PC-3 (cell line): Measurements from ENCODE around the gene MYO16.

Experiments
- EZH2 ChIP-seq: fragments of 300-600 bp; sonication (generic); IDR thresholded peaks from one replicate; pipeline ENCODE4 v1.6.1; 2017; ENCODE audit warnings: antibody characterized with exemption, mild to moderate bottlenecking, low read length; ENCODE audit not compliant: unreplicated experiment
- TF ChIP-seq, protein P1 (sequence below): fragments of 300-600 bp; sonication (generic); conservative IDR thresholded peaks from 2 replicates; pipeline ENCODE4 v1.5.1; 2017; ENCODE audit warnings: antibody characterized with exemption, low read depth, mild to moderate bottlenecking, low read length

DNA sequence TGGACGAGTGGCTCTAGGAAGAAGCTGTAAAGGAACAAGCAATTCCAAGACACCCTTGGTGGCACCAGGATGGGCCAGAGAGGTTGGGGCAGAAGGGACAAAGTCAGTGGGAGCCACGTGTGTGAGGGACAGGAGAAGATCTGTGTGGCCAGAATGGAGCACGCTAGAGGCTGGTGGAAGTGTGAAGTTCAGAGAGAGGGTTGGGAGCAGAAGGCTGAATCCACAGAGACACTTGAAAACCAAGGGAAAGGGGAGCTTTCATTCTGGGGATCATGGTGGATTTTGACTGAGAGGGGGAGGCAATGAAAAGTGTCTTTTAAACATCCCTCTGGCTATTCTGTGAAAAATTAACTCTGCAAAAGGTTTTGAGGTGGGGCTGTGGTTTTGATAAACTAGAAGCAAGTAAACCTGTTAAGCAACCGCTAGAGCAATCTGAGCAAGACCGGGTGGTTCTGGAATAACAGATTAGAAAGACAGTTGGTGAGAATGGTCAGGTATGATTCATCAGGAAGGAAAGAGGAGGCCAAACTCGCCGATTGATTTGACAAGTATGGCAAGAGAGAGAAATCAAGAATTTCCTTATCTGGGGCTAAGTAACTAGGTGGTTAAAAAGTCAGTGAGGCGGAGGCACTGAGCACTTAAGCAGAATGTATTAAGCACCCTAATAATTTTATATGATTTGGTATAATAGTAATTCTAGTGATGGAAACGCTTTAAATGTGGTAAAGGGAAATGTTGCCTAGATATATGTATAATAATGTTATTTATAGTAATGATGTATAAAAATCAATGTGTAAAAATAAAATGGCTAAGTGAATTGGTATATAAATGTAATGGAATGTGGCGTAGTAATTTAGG lies 140.0 kb downstream of the MYO16 start:
- TF ChIP-seq, protein P1, sequence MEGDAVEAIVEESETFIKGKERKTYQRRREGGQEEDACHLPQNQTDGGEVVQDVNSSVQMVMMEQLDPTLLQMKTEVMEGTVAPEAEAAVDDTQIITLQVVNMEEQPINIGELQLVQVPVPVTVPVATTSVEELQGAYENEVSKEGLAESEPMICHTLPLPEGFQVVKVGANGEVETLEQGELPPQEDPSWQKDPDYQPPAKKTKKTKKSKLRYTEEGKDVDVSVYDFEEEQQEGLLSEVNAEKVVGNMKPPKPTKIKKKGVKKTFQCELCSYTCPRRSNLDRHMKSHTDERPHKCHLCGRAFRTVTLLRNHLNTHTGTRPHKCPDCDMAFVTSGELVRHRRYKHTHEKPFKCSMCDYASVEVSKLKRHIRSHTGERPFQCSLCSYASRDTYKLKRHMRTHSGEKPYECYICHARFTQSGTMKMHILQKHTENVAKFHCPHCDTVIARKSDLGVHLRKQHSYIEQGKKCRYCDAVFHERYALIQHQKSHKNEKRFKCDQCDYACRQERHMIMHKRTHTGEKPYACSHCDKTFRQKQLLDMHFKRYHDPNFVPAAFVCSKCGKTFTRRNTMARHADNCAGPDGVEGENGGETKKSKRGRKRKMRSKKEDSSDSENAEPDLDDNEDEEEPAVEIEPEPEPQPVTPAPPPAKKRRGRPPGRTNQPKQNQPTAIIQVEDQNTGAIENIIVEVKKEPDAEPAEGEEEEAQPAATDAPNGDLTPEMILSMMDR: no peak
- no peak for TF ChIP-seq EZH2
